HCT116 (cell line): ENCODE results near the gene DNMT3A.
A peak's percentile ranks its signal among the peaks of the same experiment; 100 is the strongest.

Experiments
- EZH2 ChIP-seq: fragments of 200-600 bp; sonication (generic); IDR thresholded peaks from 2 replicates; pipeline ENCODE4 v1.6.1; 2017; ENCODE audit warnings: antibody characterized with exemption, mixed run types
- TF ChIP-seq, protein P1 (sequence below), 3 experiments: fragments of 200-600 bp in 1 of 3; sonication (generic) in 1 of 3; IDR thresholded peaks in 2 of 3; conservative IDR thresholded peaks in 1 of 3; 2 replicates each; pipeline ENCODE4 v1.5.1; 2012 to 2017; ENCODE audit warnings: low read depth in 2 of 3, low read length in 2 of 3, antibody characterized with exemption in 1 of 3, borderline replicate concordance in 1 of 3, control low read depth in 1 of 3, mild to moderate bottlenecking in 1 of 3, mixed read lengths in 1 of 3, mixed run types in 1 of 3, moderate library complexity in 1 of 3; ENCODE audit not compliant: insufficient read depth in 1 of 3

- no peak for TF ChIP-seq EZH2
- TF ChIP-seq, protein P1, sequence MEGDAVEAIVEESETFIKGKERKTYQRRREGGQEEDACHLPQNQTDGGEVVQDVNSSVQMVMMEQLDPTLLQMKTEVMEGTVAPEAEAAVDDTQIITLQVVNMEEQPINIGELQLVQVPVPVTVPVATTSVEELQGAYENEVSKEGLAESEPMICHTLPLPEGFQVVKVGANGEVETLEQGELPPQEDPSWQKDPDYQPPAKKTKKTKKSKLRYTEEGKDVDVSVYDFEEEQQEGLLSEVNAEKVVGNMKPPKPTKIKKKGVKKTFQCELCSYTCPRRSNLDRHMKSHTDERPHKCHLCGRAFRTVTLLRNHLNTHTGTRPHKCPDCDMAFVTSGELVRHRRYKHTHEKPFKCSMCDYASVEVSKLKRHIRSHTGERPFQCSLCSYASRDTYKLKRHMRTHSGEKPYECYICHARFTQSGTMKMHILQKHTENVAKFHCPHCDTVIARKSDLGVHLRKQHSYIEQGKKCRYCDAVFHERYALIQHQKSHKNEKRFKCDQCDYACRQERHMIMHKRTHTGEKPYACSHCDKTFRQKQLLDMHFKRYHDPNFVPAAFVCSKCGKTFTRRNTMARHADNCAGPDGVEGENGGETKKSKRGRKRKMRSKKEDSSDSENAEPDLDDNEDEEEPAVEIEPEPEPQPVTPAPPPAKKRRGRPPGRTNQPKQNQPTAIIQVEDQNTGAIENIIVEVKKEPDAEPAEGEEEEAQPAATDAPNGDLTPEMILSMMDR (IDR thresholded peaks at IDR 0.05 in 2 of 3, conservative IDR thresholded peaks at IDR 0.05 in 1 of 3; ENCODE audit: borderline replicate concordance in 1 of 3, insufficient read depth in 1 of 3, low read depth in 2 of 3, low read length in 2 of 3), result peak in 1 of 3 experiments; percentile 7; a peak in 1 of 6 replicates
Observed at GRCh38 chr2:25257931-25258846, 83.5 kb downstream of the DNMT3A start.
